ENCODE results near the gene MGRN1.

The MGRN1 gene

DNA sequence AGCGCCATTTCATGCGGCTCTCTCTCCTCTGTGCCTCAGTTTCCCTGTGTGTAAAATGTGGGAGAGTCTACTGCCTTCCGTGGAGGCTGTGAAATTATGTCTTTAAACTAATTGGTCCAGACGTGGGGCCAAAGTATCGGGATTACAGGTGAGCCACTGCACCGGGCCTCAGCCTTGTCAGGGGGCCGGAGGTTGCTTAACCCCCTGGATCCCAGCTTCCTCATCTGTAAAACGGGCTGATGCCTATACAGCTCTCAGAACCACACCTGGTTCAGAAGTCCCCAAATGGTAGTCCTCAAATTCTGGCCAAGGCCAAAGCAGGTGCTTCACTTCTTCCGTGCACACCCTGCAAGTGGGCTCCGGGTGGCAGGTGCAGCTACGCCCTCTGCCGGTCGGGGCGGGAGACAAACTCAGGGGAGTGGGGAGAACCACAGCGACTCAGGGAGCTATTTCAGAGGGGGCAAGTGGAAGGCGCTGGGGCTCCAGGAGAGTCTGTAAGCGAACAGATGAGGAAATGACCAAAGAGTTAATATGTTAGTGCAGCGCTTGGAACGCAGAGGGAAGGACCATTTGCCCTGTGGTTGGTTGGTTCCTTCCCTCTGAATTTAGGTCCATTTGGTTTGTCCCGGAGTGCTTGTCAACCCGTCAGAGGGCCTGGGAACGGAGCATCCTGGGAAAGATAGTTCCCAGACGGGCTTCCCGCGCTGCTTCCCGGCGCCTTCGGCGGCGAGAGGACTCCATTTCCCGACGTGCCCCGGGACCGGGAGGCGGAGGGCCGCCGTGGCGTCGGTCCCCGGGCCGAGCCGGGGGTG is at the start of gene MGRN1:
MGRN1 (plus strand) TSS at position 812 of the 812 bp plus-strand sequence. CDS start 135 bp downstream, outside the sequence.
- DNase-seq, result peak; percentile 97

- DNase-seq, result no peak
Measured at GRCh38 chr16:4574919-4575705, 49.5 kb upstream of the MGRN1 start.

GRCh38 chr16:4576008-4576407 is 48.6 kb upstream of the MGRN1 start:
- no peak for DNase-seq

DNA sequence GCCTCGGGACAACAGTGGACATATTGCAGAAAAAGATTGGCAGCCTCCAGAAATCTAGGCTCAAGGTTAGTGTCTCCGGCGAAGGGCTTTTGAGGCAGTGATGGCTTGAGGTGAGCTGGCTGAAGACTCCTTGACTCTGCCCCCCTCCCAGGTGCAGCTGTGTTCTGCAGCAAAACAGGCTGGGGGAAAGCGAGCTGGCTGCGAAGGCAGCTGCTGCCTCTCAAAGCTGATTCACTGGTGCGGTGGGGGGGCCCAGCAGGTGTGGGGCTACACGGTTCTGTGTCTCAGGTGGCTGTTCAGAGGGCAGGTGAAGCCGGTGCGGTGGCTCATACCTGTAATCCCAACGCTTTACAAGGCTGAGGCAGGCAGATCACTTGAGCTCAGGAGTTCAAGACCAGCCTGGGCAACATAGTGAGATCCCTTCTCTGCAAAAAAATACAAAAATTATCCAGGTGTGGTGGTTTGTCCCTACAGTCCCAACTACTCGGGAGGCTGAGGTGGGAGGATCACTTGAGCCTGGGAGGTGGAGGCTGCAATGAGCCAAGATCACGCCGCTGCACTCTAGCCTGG is 45.6 kb upstream of the MGRN1 start:
- no peak for DNase-seq

DNA sequence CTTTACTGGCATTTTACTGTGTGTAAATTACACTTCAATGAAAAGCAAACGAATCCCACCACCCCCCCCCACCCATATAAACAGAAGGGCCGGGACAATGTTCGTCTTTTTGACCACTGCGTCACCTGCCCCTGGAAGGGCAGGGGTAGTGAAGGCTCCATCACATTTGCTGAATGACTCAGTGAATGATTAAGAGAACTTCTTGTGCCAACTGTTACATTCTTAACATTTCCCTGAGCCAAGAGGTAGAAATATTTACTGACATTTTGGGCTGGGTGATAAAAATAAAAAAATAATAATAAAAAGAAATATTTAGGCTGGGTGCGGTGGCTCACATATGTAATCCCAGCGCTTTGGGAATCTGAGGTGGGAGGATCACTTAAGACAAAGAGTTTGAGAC is 44.4 kb upstream of the MGRN1 start:
- no peak for DNase-seq

DNA sequence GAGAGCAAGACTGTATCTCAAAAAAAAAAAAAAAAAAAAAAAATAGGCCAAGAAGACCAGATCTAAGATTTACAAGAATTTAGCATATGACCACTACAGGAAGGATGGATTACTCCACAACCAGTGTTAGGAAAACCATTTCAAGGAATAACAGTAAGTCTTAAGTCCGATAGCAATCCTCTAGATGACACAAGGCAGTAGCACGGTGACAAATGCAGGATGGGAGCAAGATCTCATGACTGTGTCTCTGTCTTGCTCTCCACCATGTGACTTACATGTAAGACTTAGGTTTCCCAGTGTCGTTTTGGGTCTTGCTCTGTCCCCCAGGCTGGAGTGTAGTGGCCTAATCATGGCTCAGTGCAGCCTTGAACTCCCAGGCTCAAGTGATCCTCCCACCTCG is 40.7 kb upstream of the MGRN1 start:
- DNase-seq, result no peak

DNA sequence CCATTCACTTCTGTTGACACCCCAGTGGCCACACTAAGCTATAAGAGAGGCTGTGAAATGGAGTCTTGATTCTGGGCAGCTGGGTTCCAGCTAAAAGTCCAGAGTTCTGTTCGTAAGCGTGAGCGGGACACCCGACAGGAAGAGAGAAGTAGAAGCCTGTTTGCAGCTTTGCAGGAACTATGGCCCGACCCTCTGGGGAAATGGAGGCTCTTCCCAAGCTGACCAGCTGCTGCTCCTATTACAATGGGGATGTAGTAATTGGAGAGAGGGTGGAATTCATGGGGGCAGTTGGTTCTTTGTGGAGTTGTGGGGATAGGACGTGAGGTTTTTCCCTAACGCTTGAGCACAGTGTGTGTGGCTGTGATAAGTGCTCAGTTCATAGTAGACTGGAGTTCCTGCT is 38.3 kb upstream of the MGRN1 start:
- DNase-seq, result no peak

GRCh38 chr16:4588386-4588785 is 36.2 kb upstream of the MGRN1 start:
- DNase-seq, result peak; percentile 10

- no peak for DNase-seq
Measured at GRCh38 chr16:4588961-4589360, 35.7 kb upstream of the MGRN1 start.

- DNase-seq, result no peak
Measured at GRCh38 chr16:4591191-4591590, 33.4 kb upstream of the MGRN1 start.

DNA sequence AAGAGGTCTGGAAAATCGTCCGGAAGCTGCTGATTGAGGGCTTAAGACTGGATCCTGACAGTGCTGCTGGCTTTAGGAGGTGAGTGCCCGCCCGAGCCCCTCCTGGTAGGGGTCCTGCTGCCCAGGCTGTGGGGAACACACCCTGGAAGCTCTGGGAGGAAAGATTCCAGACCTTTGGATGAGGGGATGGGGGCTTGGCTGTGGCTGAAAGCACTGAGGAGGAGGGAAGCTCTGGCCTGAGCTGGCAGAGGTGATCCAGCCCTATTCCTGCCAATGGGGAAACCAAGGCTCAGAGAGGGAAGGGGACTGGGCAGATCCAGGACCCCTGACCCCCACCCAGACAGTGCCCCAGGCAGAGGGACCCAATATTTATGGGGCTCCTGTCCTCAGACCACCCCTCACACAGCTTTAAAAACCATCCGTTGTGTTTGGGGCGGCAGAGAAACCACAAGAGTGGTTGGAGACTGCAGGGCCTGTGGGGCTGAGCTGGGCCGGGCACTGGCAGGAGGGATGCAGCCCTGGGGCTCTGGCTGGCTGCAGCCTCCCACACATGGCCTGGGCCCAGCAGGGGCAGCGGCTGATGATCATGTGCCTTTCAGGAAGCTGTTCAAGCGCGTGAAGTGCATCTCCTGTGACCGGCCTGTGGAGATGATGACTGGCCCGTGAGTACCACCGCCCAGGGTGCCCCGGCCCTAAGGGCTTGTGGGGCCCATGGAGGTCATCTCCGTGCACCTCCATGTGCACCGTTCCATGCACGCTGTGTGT is 32.7 kb upstream of the MGRN1 start:
- no peak for DNase-seq

DNA sequence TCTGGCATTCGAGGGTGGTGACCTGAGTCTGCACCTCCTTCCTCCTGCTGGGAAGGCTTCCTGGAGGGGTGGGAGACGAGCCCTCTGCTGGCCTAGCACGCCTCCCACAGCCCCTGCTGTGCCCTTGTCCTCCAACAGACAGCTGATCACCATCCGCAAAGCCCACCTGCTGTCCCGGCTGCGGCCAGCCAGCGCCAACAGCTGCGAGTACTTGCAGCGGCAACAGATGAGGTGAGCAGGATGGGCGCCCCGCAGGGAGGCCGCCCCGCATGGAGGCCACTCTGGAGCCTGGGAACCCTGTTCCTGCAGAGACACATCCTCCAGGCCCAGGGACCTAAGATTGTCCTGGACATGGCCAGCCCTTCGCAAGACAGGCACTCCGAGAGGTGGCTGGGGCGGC is 31.5 kb upstream of the MGRN1 start:
- DNase-seq, result no peak

DNA sequence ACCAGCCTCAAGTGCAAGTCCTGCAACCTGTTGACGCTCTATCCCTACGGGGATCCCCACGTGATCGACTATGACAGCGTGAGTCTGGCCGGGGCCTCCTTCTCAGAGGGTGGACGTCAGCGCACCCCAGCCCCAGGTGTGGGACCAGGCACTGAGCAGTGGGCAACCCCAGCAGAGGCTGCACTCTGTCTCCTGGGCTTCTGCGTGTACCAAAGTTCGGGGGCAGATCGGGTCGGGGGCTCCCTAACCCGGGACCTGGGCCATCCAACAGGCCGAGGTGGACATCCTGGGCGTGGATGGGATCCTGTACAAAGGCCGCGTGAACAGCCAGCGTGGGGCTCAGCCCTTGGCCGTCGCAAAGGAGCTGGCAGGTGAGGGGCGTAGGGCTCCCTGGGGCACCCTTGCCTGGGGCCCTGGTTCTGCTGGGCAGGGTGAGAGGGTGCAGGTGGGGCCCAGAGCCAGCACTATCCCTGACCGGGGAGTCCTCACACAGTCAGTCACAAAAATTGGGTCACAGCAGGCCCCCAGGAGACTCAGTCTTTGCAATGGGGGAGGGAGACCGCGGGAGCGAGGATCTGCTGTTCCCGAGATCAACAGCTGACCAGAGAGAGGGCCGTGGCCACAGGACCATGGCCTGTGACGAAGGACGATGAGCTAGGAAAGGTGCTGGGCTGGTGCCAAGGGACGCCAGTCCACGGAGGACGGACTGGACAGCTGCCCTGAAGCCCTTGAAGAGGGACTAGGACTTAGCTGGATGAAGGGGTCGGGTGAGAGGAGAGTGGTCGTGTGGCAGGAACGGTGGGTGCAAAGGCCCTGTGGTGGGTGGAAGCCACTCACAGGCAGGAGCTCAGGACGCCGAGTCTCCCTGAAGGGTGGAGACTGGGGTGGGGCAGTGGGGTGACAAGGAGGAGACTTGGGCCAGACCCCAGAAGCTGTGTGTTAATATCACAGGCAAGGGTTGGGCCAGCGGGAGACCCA is 29.9 kb upstream of the MGRN1 start:
- no peak for DNase-seq

DNA sequence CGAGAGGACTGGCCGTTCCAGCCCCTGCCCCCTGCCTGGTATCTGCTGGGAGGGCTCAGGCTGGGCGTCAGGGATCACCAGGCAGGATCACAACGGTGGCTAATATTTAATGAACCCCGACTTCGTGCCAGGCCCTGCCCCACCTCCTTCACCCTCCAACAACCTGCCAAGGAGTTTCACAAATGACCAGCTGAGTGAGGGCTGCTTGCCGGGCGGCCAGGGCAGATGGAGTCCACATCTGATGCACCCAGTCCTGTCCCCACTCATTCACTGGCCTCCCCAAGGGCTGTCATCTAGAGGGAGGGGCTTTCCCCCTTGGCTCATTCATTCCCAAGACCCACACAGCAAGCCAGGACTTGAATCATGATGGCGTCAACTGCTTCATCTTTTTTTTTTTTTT is 27.5 kb upstream of the MGRN1 start:
- DNase-seq, result no peak

DNA sequence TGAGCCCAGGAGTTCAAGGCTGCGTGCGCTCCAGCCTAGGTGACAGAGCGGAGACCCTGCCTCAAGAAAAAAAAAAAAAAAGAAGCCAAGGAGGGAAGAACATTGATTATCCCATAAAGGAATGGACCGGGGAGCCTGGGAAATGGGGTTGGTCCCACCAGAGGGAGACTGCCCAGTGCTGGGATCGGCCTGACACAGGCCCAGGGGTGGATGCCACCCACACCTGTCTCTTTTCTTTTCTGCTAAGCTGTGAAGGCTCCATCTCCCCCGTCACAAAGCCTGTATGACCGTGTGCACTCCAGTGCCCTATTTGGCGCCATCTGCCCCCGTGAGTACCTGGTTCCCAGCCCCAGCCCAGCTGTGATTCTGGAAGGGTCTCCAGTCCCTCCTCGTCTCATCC is 25.6 kb upstream of the MGRN1 start:
- no peak for DNase-seq

DNA sequence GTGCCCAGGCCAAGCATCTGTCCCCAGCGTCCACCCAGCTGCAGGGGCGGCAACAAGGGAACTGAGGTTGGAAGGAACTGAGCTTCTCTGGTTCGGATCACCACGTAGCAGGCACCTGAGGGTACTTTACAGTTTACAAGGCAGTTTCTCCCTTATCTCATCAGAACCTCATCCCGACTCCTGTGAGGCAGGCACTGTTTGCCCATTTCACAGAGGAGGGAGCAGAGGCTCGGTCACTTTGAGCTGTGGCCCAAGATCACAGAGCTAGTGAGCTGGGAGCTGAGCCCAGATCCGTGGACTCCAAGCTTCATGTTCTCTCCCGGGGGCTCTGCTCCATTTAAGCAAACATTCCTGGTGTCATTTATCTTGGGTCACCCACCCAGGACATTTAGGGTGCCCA is 25.1 kb upstream of the MGRN1 start:
- DNase-seq, result no peak

- DNase-seq, result no peak
Measured at GRCh38 chr16:4601036-4601863, 23.4 kb upstream of the MGRN1 start.

- DNase-seq, result no peak
Measured at GRCh38 chr16:4601864-4602186, 22.8 kb upstream of the MGRN1 start.

DNA sequence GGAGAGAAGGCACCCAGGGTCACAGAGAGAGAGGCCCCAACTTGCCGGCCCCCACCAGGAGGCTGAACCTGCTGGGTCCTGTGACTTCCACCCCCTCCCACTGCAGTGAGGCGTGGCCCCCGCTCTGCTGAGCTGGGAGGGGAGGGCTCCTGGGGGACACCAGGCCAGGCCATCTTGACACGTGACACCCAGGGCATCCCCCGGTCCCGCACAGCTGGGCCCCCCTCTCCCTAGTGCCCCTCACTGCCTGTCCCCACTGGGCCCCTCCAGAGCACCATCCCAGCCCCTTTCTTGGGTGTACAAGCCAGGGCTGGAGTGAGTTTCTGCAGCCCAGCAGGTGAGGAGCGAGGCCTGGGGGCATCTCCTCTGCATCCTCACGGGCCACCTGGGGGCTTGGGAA is 22.3 kb upstream of the MGRN1 start:
- no peak for DNase-seq

DNA sequence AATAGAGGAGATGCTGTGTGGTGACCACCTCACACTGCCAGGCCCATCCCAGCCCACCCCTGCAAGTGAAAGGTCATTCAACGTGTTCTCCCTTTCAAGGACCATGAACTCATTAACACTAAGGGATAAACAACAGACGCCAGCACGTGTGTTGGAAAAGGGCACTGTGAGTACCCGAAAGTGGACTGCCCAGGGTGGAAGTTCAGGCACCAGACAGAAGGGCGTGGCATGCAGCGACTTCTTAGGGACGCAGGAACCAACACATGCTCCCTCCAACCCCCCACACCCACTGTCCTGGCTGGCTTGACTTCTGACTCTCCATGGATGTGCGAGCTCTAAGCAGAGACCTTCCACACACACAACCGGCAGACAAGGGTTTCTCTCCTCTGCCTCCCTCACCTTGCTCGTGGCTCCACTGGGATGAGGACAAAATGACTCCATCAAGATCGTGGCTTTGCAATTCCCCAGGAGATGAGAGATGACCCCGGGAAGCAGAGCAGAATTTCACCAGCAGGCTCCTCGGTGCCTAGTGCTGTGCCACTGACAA is 20.9 kb upstream of the MGRN1 start:
- no peak for DNase-seq

DNA sequence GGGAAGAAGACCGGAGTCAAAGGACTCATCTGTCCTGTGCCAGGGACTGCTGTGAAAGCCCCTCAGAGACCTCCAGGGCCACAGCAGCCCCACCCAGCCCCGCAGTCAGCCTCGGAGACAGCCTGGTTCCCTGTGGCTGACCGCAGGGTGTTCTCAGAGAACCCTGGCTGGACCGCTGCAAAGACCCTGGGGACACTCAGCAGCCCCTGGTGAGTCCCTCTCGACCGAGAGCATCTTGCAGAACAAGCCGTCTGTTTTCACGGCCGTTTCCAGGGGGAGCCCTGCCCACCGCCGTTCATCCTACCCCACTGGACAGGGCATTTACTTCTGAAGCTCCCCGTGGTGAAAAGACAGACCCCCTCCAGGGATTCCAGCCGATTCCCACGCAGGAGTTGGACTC is 20.2 kb upstream of the MGRN1 start:
- no peak for DNase-seq

Measured in OCI-M1 (cell line).